Kidney epithelial cell (primary cell): Measurements from ENCODE around the gene ZNF232. TPM values are rescaled to one million over a fixed set of nuclear protein-coding genes. Genes with fewer than 3 reads are reported as not detected.
"Not testable (repeated sequence)": the region's sequence is repeated elsewhere in the genome, so short reads cannot be mapped to it uniquely, and the experiment has no call there.

Experiments
- DNase-seq: peaks from one replicate; pipeline ENCODE4 v3.0.0-alpha.2; 2010; ENCODE audit warnings: low read depth
- H3K27me3 ChIP-seq: 2 replicates; pipeline ENCODE4 v1.6.0; 2011; ENCODE audit warnings: low read length; ENCODE audit not compliant: control insufficient read depth, insufficient read depth
- H3K36me3 ChIP-seq: 2 replicates; pipeline ENCODE4 v1.5.1; 2011; ENCODE audit warnings: low read length; ENCODE audit not compliant: control insufficient read depth, insufficient read depth
- H3K4me3 ChIP-seq: 2 replicates; pipeline ENCODE4 v1.5.1; 2011; ENCODE audit warnings: low read depth, mild to moderate bottlenecking, control low read depth, low read length
- total RNA-seq: library from RNA; depleted of rRNA; stranded (reverse); fragments of >200 nt; gene quantifications from 2 replicates; pipeline ENCODE4 v1.2.3, GENCODE V29; 2015
- TF ChIP-seq, protein P1 (sequence below): IDR thresholded peaks from 2 replicates; pipeline ENCODE4 v1.5.1; 2011; ENCODE audit warnings: mild to moderate bottlenecking, moderate library complexity, low read length, control low read depth, inconsistent platforms; ENCODE audit not compliant: insufficient read depth, poor library complexity, severe bottlenecking

Gene ZNF232
- total RNA-seq: 19.6 and 23.9 TPM in 2 replicates

GRCh38 chr17:5111402-5112204 is at the start of gene ZNF232:
TSS of gene ZNF232 (minus strand) at chr17:5111878. CDS start at chr17:5111822, 56 bp downstream.
- DNase-seq: peak; percentile 70
- TF ChIP-seq, protein P1, sequence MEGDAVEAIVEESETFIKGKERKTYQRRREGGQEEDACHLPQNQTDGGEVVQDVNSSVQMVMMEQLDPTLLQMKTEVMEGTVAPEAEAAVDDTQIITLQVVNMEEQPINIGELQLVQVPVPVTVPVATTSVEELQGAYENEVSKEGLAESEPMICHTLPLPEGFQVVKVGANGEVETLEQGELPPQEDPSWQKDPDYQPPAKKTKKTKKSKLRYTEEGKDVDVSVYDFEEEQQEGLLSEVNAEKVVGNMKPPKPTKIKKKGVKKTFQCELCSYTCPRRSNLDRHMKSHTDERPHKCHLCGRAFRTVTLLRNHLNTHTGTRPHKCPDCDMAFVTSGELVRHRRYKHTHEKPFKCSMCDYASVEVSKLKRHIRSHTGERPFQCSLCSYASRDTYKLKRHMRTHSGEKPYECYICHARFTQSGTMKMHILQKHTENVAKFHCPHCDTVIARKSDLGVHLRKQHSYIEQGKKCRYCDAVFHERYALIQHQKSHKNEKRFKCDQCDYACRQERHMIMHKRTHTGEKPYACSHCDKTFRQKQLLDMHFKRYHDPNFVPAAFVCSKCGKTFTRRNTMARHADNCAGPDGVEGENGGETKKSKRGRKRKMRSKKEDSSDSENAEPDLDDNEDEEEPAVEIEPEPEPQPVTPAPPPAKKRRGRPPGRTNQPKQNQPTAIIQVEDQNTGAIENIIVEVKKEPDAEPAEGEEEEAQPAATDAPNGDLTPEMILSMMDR: no peak
- H3K36me3 ChIP-seq: no peaks in the 10 kb centered on the region
- H3K27me3 ChIP-seq: peaks cover 15% of the 10 kb centered on the region
- peak within 1 kb of the TSS; percentile 85 for H3K4me3 ChIP-seq

- not testable (repeated sequence) for H3K27me3 ChIP-seq, H3K36me3 ChIP-seq, DNase-seq, H3K4me3 ChIP-seq
Measured at GRCh38 chr17:5160702-5161101, 49.0 kb upstream of the ZNF232 start.

DNA sequence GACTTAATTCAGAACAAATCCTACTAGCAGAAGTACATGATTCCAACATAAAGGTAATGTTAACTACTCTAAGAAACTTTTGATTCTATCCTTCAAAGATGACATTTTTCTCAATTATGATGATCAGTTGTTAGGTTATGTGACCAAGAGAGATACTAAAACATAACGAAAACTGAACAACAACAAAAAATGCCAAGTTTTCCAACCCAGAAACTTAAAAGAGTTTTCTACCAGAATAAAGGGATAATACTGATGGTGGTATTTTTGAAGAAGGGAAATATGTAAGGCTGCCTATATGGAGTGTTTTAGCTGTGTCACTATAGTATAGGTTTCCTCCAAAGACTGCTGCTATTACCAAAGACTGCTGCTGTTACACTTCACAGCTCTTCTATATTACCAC is 34.4 kb upstream of the ZNF232 start:
- H3K4me3 ChIP-seq, H3K36me3 ChIP-seq, DNase-seq: not testable (repeated sequence)

DNA sequence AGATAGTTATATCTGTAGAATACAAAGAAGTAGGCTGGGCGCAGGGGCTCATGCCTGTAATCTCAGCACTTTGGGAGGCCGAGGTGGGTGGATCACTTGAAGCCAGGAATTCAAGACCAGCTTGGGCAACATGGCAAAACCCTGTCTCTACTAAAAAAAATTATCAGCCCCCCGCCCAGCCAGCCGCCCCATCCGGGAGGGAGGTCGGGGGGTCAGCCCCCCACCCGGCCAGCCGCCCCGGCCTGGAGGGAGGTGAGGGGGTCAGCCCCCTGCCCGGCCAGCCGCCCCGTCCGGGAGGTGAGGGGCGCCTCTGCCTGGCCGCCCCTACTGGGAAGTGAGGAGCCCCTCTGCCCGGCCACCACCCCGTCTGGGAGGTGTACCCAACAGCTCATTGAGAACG is 31.2 kb upstream of the ZNF232 start:
- not testable (repeated sequence) for DNase-seq, H3K36me3 ChIP-seq, H3K27me3 ChIP-seq, H3K4me3 ChIP-seq

More for the DNA sequence above, 34.4 kb upstream of the ZNF232 start:
- H3K27me3 ChIP-seq: not testable (repeated sequence)

GRCh38 chr17:5139458-5139732 is 27.7 kb upstream of the ZNF232 start:
- no peaks in the 10 kb centered on the region for H3K27me3 ChIP-seq
- no peak overlapping the region for H3K4me3 ChIP-seq
- DNase-seq: no peak
- TF ChIP-seq, protein P1: no peak
- no peaks in the 10 kb centered on the region for H3K36me3 ChIP-seq

GRCh38 chr17:5138616-5139457 is 27.2 kb upstream of the ZNF232 start:
- Histone ChIP-seq H3K36me3 (no peaks in the 10 kb centered on the region), H3K27me3 (no peaks in the 10 kb centered on the region), H3K4me3 (no peak overlapping the region)
- DNase-seq: no peak
- TF ChIP-seq, protein P1: no peak

- H3K4me3 ChIP-seq, H3K36me3 ChIP-seq, H3K27me3 ChIP-seq: not testable (repeated sequence)
Measured at GRCh38 chr17:5138198-5138544, 26.5 kb upstream of the ZNF232 start.

GRCh38 chr17:5137511-5138197 is 26.0 kb upstream of the ZNF232 start:
- H3K4me3 ChIP-seq: not testable (repeated sequence)

More at GRCh38 chr17:5138198-5138544, 26.5 kb upstream of the ZNF232 start:
- not testable (repeated sequence) for DNase-seq

DNA sequence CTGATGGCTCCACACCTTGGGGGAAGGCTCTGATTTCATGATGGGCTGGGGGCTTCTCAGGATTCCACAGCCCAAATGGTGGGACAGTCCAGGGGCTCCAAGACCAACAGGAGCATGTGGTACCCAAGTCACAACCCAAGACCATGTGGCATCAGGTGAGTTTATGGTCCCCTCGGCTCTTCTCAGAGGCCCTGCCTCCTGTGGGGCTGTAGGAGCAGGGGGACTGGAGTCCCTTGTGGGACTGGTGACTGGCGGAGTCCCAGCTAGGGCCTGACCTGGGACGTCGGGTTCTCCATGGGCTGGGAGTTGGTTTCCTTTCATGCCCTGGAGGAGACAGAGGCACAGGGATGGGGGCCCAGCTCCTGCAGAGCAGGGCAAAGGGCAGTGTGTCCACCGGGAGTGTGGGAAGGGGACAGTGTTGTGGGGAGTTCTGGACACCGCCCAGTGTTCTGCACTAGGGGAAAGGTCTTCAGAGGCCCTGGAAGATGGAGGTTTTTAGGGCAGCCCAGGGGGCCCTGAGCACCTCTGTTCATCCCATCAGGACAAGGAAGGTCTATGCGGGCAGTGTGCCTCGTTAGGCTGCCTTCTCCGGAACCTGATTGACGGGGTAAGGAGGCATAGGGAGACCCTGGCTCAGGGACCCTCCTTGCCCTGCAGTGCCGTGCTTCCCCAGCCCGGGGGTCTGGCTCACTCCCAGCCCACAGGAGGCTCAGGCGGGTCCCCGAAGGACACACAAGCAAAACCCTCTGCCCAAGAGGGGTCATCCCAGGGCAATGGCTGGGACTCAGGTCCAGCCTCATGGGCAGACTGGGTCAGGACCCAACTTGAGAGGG is 25.1 kb upstream of the ZNF232 start:
- DNase-seq, H3K4me3 ChIP-seq, H3K27me3 ChIP-seq, H3K36me3 ChIP-seq: not testable (repeated sequence)

More at GRCh38 chr17:5137511-5138197, 26.0 kb upstream of the ZNF232 start:
- H3K27me3 ChIP-seq, H3K36me3 ChIP-seq, DNase-seq: not testable (repeated sequence)
